ENCODE data around the gene APCDD1. TPM values are rescaled to one million over a fixed set of nuclear protein-coding genes. Genes with fewer than 3 reads are reported as not detected.

The APCDD1 gene
- total and polyA plus RNA-seq, 2 of the 8 experiments (the other 6 are each of a cell fraction or from before 2014, with no cell fraction given): 2.6 to 3.6 TPM

- ChIA-PET CTCF (ENCODE audit: partially characterized antibody) (no interaction called here), POLR2A (ENCODE audit: partially characterized antibody) (interaction anchor here (0.7 to 1.7 kb wide), 5 partner anchors 8 to 16 kb away, joined by 3 to 5 read pairs (median 4); no protein-coding TSS in a partner anchor)
- Histone ChIP-seq H3K14ac (ENCODE audit: insufficient read length) (no peak overlapping the region), H3K27ac (ENCODE audit: low read depth, low read length) (no peak overlapping the region), H4K8ac (ENCODE audit: extremely low read depth, insufficient read depth, low read length) (peak overlapping the region; percentile 57; the same call in 1 of the 2 replicates), H2AFZ (ENCODE audit: low read length) (peak overlapping the region; percentile 35), H3K4me2 (ENCODE audit: insufficient read depth in 1 of 2, low read depth in 2 of 2, low read length in 2 of 2) (peak overlapping the region; percentile 38 to 82), H3K4ac (replicated peaks; ENCODE audit: insufficient read length, low read depth, low read length) (no peak overlapping the region), H3K79me1 (ENCODE audit: low read depth, low read length) (no peaks in the 10 kb centered on the region), H3K23ac (ENCODE audit: insufficient read length) (no peak overlapping the region), H3K56ac (replicated peaks; ENCODE audit: insufficient read length, low read depth, low read length) (no peak overlapping the region), H3K18ac (ENCODE audit: extremely low read depth, low read length) (no peak overlapping the region), H3K4me3 (ENCODE audit: extremely low read depth in 1 of 4, insufficient read depth in 2 of 4, low read depth in 3 of 4, low read length in 4 of 4) (peak overlapping the region; percentile 45 to 95 (median 66)), H4K5ac (ENCODE audit: insufficient read length, low read depth, low read length) (no peak overlapping the region), H2BK12ac (ENCODE audit: low read depth, low read length) (no peak overlapping the region), H3K9ac (replicated peaks in 1 of 4; ENCODE audit: extremely low read depth in 1 of 4, low read depth in 3 of 4, low read length in 3 of 4) (peak overlapping the region in 3 of 4 experiments; percentile 36 to 79 (median 40)), H3K79me2 (ENCODE audit: control insufficient read depth in 1 of 2, insufficient read depth in 2 of 2, low read length in 2 of 2) (no peaks in the 10 kb centered on the region), H2BK15ac (ENCODE audit: low read length) (no peak overlapping the region), H3K23me2 (ENCODE audit: low read depth, low read length) (peaks cover 7% of the 10 kb centered on the region; the same call in 1 of the 2 replicates), H2BK5ac (ENCODE audit: low read depth, low read length) (no peak overlapping the region), H3K9me3 (ENCODE audit: insufficient read depth in 2 of 2, low read depth in 1 of 2, low read length in 1 of 2) (no peaks in the 10 kb centered on the region), H2BK20ac (ENCODE audit: low read length) (no peak overlapping the region), H2AK5ac (ENCODE audit: low read depth, low read length) (no peak overlapping the region), H3K27me3 (replicated peaks in 1 of 4; ENCODE audit: control insufficient read depth in 3 of 4, extremely low read depth in 1 of 4, insufficient read depth in 3 of 4, low read length in 3 of 4) (peaks cover 5 to 25% (median 19%) of the 10 kb centered on the region in 4 experiments; a peak in 6 of 7 replicates), H4K20me1 (replicated peaks in 1 of 2; ENCODE audit: control insufficient read depth in 1 of 2, insufficient read depth in 2 of 2, low read length in 2 of 2) (peaks cover 0 to 2% of the 10 kb centered on the region in 2 experiments), H4K91ac (replicated peaks; ENCODE audit: insufficient read length, low read length) (no peak overlapping the region), H3K36me3 (ENCODE audit: control insufficient read depth in 2 of 4, insufficient read depth in 4 of 4, low read length in 3 of 4) (no peaks in the 10 kb centered on the region), H3K4me1 (replicated peaks in 1 of 4; ENCODE audit: control insufficient read depth in 3 of 4, insufficient read depth in 4 of 4, low read length in 3 of 4) (peaks cover 0 to 11% (median 5%) of the 10 kb centered on the region in 4 experiments; a peak in 6 of 7 replicates), H2BK120ac (replicated peaks; ENCODE audit: low read depth, low read length) (no peak overlapping the region)
- DNase-seq (ENCODE audit: low read depth in 1 of 2, low spot score in 2 of 2) (peak in 1 of 2 experiments; percentile 67), FAIRE-seq (no peak)
- WGBS, 2 experiments (ENCODE audit: extremely low coverage in 1 of 2, insufficient coverage in 1 of 2, insufficient read length in 1 of 2, insufficient replicate concordance in 2 of 2, low coverage in 1 of 2, low lambda C conversion rate in 2 of 2, missing lambda C conversion rate in 1 of 2): 7% methylated on average over 45 of the region's 94 CpGs; no CpG with 5 or more reads in 1 of the 2 experiments
- TF ChIP-seq TAF1 (IDR thresholded peaks at IDR 0.05; ENCODE audit: low read depth, low read length): 0 out of 2 replicates have a peak, but pooled peaks have one; percentile 16
- 0 out of 2 replicates have a peak, but pooled peaks have one; percentile 17 for TF ChIP-seq RBBP5 (IDR thresholded peaks at IDR 0.05; ENCODE audit: borderline replicate concordance, low read depth, low read length)
- TF ChIP-seq RAD21 (IDR thresholded peaks at IDR 0.05 in 1 of 2, conservative IDR thresholded peaks at IDR 0.05 in 1 of 2; ENCODE audit: low read depth in 2 of 2, low read length in 2 of 2): no peak
- no peak for TF ChIP-seq TEAD4 (IDR thresholded peaks at IDR 0.05; ENCODE audit: low read depth, low read length)
- peak; percentile 45 for TF ChIP-seq RNF2 (IDR thresholded peaks at IDR 0.05; ENCODE audit: borderline replicate concordance, low read depth, low read length, missing control alignments, poor library complexity, severe bottlenecking)
- TF ChIP-seq E2F6 (IDR thresholded peaks at IDR 0.05): 0 out of 2 replicates have a peak, but pooled peaks have one; percentile 22
- no peak for TF ChIP-seq SIRT6 (IDR thresholded peaks at IDR 0.05; ENCODE audit: low read length)
- TF ChIP-seq CBX8 (IDR thresholded peaks at IDR 0.05; ENCODE audit: borderline replicate concordance, low read depth, low read length): no peak
- TF ChIP-seq SUZ12 (IDR thresholded peaks at IDR 0.05; ENCODE audit: low read length): peak; percentile 50; the same call in 1 of the 2 replicates
These were observed 484 bp downstream of the APCDD1 start for GRCh38 chr18:10454681-10455557.

Data from H1 (cell line).